Bronchial epithelial cell (primary cell): ENCODE measurements around the gene RIT2. TPM values are rescaled to one million over a fixed set of nuclear protein-coding genes. Genes with fewer than 3 reads are reported as not detected.

Source experiments
- DNase-seq: peaks from one replicate; pipeline ENCODE4 v3.0.0-alpha.2; 2010; ENCODE audit warnings: low read depth
- FAIRE-seq: peaks from 2 replicates; lab custom pipeline; 2011; peaks lifted over from hg19 to GRCh38; lab: Jason Lieb, UNC
- H3K27me3 ChIP-seq: 2 replicates; pipeline ENCODE4 v1.5.1; 2011; ENCODE audit warnings: low read length; ENCODE audit not compliant: control insufficient read depth, insufficient read depth
- H3K36me3 ChIP-seq: 2 replicates; pipeline ENCODE4 v1.5.1; 2011; ENCODE audit warnings: low read length; ENCODE audit not compliant: control insufficient read depth, insufficient read depth
- H3K4me3 ChIP-seq: 2 replicates; pipeline ENCODE4 v1.5.1; 2011; ENCODE audit warnings: mild to moderate bottlenecking, low read depth, low read length, control low read depth
- total RNA-seq: library from RNA; depleted of rRNA; stranded (reverse); fragments of >200 nt; gene quantifications from 2 replicates; pipeline ENCODE4 v1.2.1, GENCODE V29; 2014
- TF ChIP-seq, protein P1 (sequence below): IDR thresholded peaks from 2 replicates; pipeline ENCODE4 v1.5.1; 2011; ENCODE audit warnings: mild to moderate bottlenecking, moderate library complexity, low read length, control low read depth, inconsistent platforms; ENCODE audit not compliant: insufficient read depth, severe bottlenecking

The RIT2 gene
- total RNA-seq, 1 donor from 2014 or later: not detected

DNA sequence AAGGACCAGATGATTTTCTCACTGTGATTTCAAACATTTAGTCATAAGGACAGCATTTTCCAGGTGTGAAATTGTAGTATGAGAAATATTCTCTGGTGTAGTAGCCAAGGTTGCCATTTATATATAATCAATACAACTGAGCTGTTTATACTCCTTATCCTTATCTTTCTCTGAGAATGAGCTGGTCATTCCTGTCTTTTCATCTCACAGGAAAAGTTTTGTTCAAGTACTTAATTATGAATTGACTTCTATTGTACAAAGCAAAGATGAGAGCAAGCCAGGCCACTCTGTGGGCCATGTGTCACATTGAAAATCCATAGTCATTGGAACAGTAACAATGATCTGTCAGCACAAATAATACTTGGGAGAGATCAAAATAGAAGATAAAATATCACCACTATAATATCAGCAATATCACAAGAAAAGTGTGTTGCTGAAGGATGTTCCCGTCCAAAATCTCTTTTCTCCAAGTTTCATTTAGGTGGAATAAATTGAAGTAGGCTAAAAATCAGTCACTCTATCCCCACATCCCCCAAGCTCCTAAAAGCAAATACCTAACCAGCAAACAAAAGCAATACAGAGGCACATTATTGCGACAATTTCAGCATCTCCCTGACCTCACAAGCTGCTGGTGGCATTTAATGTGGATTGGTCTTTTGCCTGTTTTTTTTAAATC is 2.1 kb downstream of the RIT2 start:
- TF ChIP-seq, protein P1, sequence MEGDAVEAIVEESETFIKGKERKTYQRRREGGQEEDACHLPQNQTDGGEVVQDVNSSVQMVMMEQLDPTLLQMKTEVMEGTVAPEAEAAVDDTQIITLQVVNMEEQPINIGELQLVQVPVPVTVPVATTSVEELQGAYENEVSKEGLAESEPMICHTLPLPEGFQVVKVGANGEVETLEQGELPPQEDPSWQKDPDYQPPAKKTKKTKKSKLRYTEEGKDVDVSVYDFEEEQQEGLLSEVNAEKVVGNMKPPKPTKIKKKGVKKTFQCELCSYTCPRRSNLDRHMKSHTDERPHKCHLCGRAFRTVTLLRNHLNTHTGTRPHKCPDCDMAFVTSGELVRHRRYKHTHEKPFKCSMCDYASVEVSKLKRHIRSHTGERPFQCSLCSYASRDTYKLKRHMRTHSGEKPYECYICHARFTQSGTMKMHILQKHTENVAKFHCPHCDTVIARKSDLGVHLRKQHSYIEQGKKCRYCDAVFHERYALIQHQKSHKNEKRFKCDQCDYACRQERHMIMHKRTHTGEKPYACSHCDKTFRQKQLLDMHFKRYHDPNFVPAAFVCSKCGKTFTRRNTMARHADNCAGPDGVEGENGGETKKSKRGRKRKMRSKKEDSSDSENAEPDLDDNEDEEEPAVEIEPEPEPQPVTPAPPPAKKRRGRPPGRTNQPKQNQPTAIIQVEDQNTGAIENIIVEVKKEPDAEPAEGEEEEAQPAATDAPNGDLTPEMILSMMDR: no peak
- FAIRE-seq: no peak
- H3K36me3 ChIP-seq: no peaks in the 10 kb centered on the region
- H3K4me3 ChIP-seq: no peak overlapping the region
- DNase-seq: no peak
- H3K27me3 ChIP-seq: no peaks in the 10 kb centered on the region

DNA sequence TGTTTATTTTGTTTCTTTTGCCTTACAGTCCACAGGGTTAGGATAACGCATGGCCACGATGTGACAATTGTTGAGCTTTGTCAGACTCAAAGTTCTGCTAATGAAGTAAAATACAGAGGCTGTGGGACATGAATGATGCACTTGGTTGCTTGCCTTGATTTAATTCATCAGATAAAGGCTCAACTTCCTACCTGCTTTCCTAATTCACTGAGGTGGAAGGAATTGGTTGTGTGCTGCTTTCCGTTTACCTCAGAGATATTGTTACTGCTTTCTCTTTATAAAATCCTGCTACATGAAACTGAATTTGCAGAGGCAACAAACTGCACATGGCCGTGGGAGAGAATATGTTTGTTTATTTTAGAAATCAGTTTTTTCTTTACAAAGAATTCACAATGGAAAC is 6.6 kb downstream of the RIT2 start:
- no peaks in the 10 kb centered on the region for H3K27me3 ChIP-seq
- TF ChIP-seq, protein P1: no peak
- FAIRE-seq (no peak), DNase-seq (no peak)
- no peaks in the 10 kb centered on the region for H3K36me3 ChIP-seq
- no peak overlapping the region for H3K4me3 ChIP-seq

DNA sequence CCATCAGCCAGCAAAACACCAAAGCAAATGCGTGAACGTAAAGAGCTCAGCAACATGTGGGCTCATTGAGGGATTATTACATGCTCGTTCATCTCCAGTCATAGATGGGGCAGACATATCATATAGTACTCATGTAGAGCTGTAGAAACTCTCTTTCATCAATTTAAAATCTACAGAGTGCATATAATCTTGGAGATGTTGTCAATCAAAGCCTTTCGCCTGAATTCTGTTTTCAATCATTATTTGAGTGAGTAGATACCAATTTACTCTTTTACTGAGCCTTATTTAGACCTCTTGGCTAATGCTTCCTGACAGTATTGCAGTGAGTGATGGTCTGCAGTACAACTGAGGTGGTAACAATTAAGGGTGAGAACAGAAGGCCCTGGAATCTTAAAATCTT is 7.0 kb downstream of the RIT2 start:
- FAIRE-seq (no peak), DNase-seq (no peak)
- TF ChIP-seq, protein P1: no peak

DNA sequence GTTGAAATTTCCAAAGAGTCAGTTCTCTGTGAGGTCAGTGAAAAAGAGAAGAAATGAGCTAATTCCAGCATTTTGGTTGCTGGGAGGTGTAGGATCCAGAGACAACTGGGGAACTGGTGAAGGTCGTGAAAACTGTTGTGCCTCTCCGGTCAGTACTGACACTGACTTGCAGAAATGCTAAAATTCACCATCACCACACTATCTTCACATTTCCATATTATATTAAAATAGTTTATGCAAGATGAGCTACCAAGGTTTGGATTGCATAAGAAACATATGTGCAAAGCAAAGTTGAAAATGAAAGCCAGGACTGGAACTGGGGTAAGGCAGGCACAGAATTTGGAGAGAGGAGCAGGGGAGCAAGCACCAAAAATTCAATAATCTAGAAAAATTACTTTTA is 21.8 kb downstream of the RIT2 start:
- FAIRE-seq: no peak
- TF ChIP-seq, protein P1: no peak
- H3K36me3 ChIP-seq: no peaks in the 10 kb centered on the region
- H3K27me3 ChIP-seq: no peaks in the 10 kb centered on the region
- DNase-seq: no peak
- no peak overlapping the region for H3K4me3 ChIP-seq

More for the DNA sequence above, 7.0 kb downstream of the RIT2 start:
- Histone ChIP-seq H3K36me3 (no peaks in the 10 kb centered on the region), H3K4me3 (no peak overlapping the region), H3K27me3 (no peaks in the 10 kb centered on the region)

DNA sequence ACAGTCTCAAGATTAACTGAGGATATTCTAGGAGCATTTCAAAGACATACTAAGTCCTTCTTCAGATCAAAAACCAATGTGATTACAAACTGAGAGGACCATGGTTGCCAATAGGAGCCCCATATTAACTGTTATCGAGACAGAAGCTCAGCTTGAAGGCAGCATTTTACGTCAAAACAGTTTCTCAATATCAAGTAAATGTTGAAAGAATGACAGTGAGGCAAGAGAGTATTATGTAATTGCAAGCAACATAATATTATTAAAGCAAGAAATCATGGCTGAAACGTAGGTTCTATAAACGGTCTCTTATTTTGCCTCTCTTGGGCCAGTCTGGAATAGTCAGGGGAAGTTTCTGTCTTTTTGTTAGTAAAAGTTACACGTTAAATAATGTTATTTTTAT is 22.9 kb downstream of the RIT2 start:
- TF ChIP-seq, protein P1: no peak
- DNase-seq (no peak), FAIRE-seq (no peak)
- Histone ChIP-seq H3K4me3 (no peak overlapping the region), H3K27me3 (no peaks in the 10 kb centered on the region), H3K36me3 (no peaks in the 10 kb centered on the region)

DNA sequence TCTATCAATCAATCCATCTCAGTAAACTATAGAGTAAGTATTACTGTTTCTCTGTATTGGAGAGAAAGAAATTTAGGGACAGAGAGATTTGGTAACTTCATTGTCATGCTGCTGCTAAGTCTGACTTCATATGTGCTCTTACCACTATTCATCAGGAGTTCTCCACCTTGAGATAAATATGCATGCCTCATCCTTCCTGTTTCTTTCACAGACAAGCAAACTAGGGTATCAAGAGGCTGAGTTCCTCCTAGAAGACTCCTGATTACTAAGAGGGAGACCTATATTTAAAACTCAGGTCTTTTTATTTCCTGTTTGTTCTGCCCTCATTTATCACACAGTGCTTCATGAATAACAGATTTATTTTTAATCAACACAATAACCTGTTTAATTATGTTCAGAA is 34.1 kb downstream of the RIT2 start:
- TF ChIP-seq, protein P1: no peak
- FAIRE-seq (no peak), DNase-seq (no peak)
- Histone ChIP-seq H3K4me3 (no peak overlapping the region), H3K27me3 (no peaks in the 10 kb centered on the region), H3K36me3 (no peaks in the 10 kb centered on the region)
